Measurements from ENCODE around the gene CCND2. TPM values are rescaled to one million over a fixed set of nuclear protein-coding genes. Genes with fewer than 3 reads are reported as not detected.
A peak's percentile ranks its signal among the peaks of the same experiment; 100 is the strongest.

CCND2 gene
- polyA plus RNA-seq, 3 donors, result 42.2 to 56.1 (median 52.6) TPM

- no peak for DNase-seq (ENCODE audit: low read depth in 3 of 3, low spot score in 2 of 3)
Measured at GRCh38 chr12:4275870-4276301, 2.3 kb downstream of the CCND2 start.

GRCh38 chr12:4276524-4277204 is 3.1 kb downstream of the CCND2 start:
- peak; percentile 89 to 95 (median 89) for DNase-seq (ENCODE audit: low read depth in 3 of 3, low spot score in 2 of 3)

GRCh38 chr12:4277205-4277543 is 3.6 kb downstream of the CCND2 start:
- no peak for DNase-seq (ENCODE audit: low read depth in 3 of 3, low spot score in 2 of 3)

- no peak for DNase-seq (ENCODE audit: low read depth in 3 of 3, low spot score in 2 of 3)
Measured at GRCh38 chr12:4277857-4278256, 4.3 kb downstream of the CCND2 start.

GRCh38 chr12:4278329-4279197 is 5.0 kb downstream of the CCND2 start:
- no peak for DNase-seq (ENCODE audit: low read depth in 3 of 3, low spot score in 2 of 3)

- DNase-seq (ENCODE audit: low read depth in 3 of 3, low spot score in 2 of 3), result no peak
Measured at GRCh38 chr12:4279198-4279690, 5.7 kb downstream of the CCND2 start.

- no peak for DNase-seq (ENCODE audit: low read depth in 3 of 3, low spot score in 2 of 3)
Measured at GRCh38 chr12:4280351-4281163, 7.0 kb downstream of the CCND2 start.

GRCh38 chr12:4281173-4281654 is 7.7 kb downstream of the CCND2 start:
- DNase-seq (ENCODE audit: low read depth in 3 of 3, low spot score in 2 of 3), result no peak

GRCh38 chr12:4282103-4282891 is 8.7 kb downstream of the CCND2 start:
- no peak for DNase-seq (ENCODE audit: low read depth in 3 of 3, low spot score in 2 of 3)

GRCh38 chr12:4282892-4283511 is 9.4 kb downstream of the CCND2 start:
- DNase-seq (ENCODE audit: low read depth in 3 of 3, low spot score in 2 of 3), result no peak

GRCh38 chr12:4283512-4284255 is 10.1 kb downstream of the CCND2 start:
- DNase-seq (ENCODE audit: low read depth in 3 of 3, low spot score in 2 of 3), result no peak

- no peak for DNase-seq (ENCODE audit: low read depth in 3 of 3, low spot score in 2 of 3)
Measured at GRCh38 chr12:4284306-4284705, 10.7 kb downstream of the CCND2 start.

GRCh38 chr12:4285070-4285469 is 11.5 kb downstream of the CCND2 start:
- DNase-seq (ENCODE audit: low read depth in 3 of 3, low spot score in 2 of 3), result no peak

- no peak for DNase-seq (ENCODE audit: low read depth in 3 of 3, low spot score in 2 of 3)
Measured at GRCh38 chr12:4286228-4286627, 12.7 kb downstream of the CCND2 start.

- no peak for DNase-seq (ENCODE audit: low read depth in 3 of 3, low spot score in 2 of 3)
Measured at GRCh38 chr12:4286771-4287317, 13.3 kb downstream of the CCND2 start.

GRCh38 chr12:4287325-4288211 is 14.0 kb downstream of the CCND2 start:
- no peak for DNase-seq (ENCODE audit: low read depth in 3 of 3, low spot score in 2 of 3)

- DNase-seq (ENCODE audit: low read depth in 3 of 3, low spot score in 2 of 3), result no peak
Measured at GRCh38 chr12:4288296-4289131, 15.0 kb downstream of the CCND2 start.

Data from right renal cortex interstitium (tissue), 3 donors.